ENCODE data around the gene TAGAP. TPM values are rescaled to one million over a fixed set of nuclear protein-coding genes. Genes with fewer than 3 reads are reported as not detected.
A peak's percentile ranks its signal among the peaks of the same experiment; 100 is the strongest.

Gene TAGAP
- total and polyA plus RNA-seq, 10 of the 15 experiments (the other 5 are each of a cell fraction or from before 2014, with no cell fraction given): 5.3 to 27.4 (median 18.9) TPM

- FAIRE-seq (no peak), DNase-seq (ENCODE audit: low read depth, low spot score) (no peak), ATAC-seq (peak; percentile 61)
- TF ChIP-seq RUNX3 (IDR thresholded peaks at IDR 0.05; ENCODE audit: low read length) (peak; percentile 60; the same call in 1 of the 2 replicates), JUNB (IDR thresholded peaks at IDR 0.05) (peak; percentile 64; the same call in 1 of the 2 replicates), BCL3 (IDR thresholded peaks at IDR 0.05; ENCODE audit: borderline replicate concordance, insufficient read depth, low read depth, low read length, poor library complexity, severe bottlenecking) (peak; percentile 50), ESRRA (IDR thresholded peaks at IDR 0.05; ENCODE audit: low read length) (no peak), RELB (IDR thresholded peaks at IDR 0.05; ENCODE audit: low read depth) (no peak), NFIC (IDR thresholded peaks at IDR 0.05; ENCODE audit: low read depth, low read length) (peak; percentile 53; the same call in 1 of the 2 replicates), EGR1 (IDR thresholded peaks at IDR 0.05; ENCODE audit: borderline replicate concordance in 1 of 2, low read depth in 2 of 2, low read length in 2 of 2) (no peak), CREM (IDR thresholded peaks at IDR 0.05; ENCODE audit: low read depth) (0 out of 2 replicates have a peak, but pooled peaks have one; percentile 10), EZH2 (IDR thresholded peaks at IDR 0.05; ENCODE audit: borderline replicate concordance, control insufficient read depth, low read depth, low read length) (no peak), TBL1XR1 (IDR thresholded peaks at IDR 0.05; ENCODE audit: low read depth, low read length) (no peak)
- in situ Hi-C loops (cut with MboI) (no loop called here), intact Hi-C loops (cut with micrococcal nuclease; ENCODE audit: unreplicated experiment) (no loop called here)
- peaks cover 0 to 4% of the 10 kb centered on the region in 2 experiments; a peak in 1 of 4 replicates for H3K27me3 ChIP-seq (replicated peaks in 1 of 2; ENCODE audit: control insufficient read depth in 2 of 2, insufficient read depth in 2 of 2, low read length in 1 of 2)
- no TSS peak for BruUV-seq (replicated peaks)
- no peak overlapping the region for H3K4me2 ChIP-seq (ENCODE audit: control insufficient read depth, insufficient read depth)
- no peak overlapping the region for H3K9ac ChIP-seq (ENCODE audit: control insufficient read depth, insufficient read depth, low read length)
- H3K36me3 ChIP-seq (ENCODE audit: control insufficient read depth in 2 of 2, insufficient read depth in 2 of 2, low read length in 1 of 2): no peaks in the 10 kb centered on the region
- ChIA-PET POLR2A (interaction anchor here (0.7 to 1.2 kb wide), 5 partner anchors 11 to 36 kb away, joined by 3 to 4 read pairs (median 3); no protein-coding TSS in a partner anchor), RAD21 (ENCODE audit: unreplicated experiment) (interaction anchor here (0.6 to 3.8 kb wide), 3 partner anchors 14 to 50 kb away, joined by 3 to 26 read pairs (median 5); partner anchors contain the start of gene TAGAP), SMC1A (ENCODE audit: uncharacterized antibody, unreplicated experiment) (interaction anchor here (0.8 to 3.2 kb wide), 11 partner anchors 8 to 76 kb away, joined by 3 to 12 read pairs (median 4); partner anchors contain the start of gene TAGAP), CTCF (interaction anchor here (1.4 to 1.5 kb wide), 3 partner anchors 14 to 45 kb away, joined by 5 to 6 read pairs (median 5); partner anchors contain the start of gene TAGAP)
- H3K4me3 ChIP-seq: no peak overlapping the region
- H3K79me2 ChIP-seq (ENCODE audit: control insufficient read depth, insufficient read depth, low read length): no peaks in the 10 kb centered on the region
- H2AFZ ChIP-seq (ENCODE audit: control insufficient read depth, low read depth, low read length): no peak overlapping the region
- H3K27ac ChIP-seq (ENCODE audit: control insufficient read depth, insufficient read depth): no peak overlapping the region
- no peaks in the 10 kb centered on the region; the same call in 2 of the 3 replicates for H3K9me3 ChIP-seq (replicated peaks; ENCODE audit: control insufficient read depth, insufficient read depth, low read length)
- H3K4me1 ChIP-seq (ENCODE audit: control insufficient read depth, insufficient read depth, low read length): peaks cover 15% of the 10 kb centered on the region
- H4K20me1 ChIP-seq (ENCODE audit: control insufficient read depth, insufficient read depth): no peaks in the 10 kb centered on the region
- WGBS (ENCODE audit: insufficient coverage, insufficient replicate concordance, low lambda C conversion rate, missing lambda C conversion rate): 0% methylated on average over 3 of the region's 3 CpGs
These were observed 14.3 kb upstream of the TAGAP start for GRCh38 chr6:159059141-159059540.
